Measurements from ENCODE around the gene SMOC2.

Gene SMOC2

GRCh38 chr6:168397012-168397411, 44.0 kb upstream of the SMOC2 start:
- peaks cover 35% of the 10 kb centered on the region for H3K9me3 Mint-ChIP-seq
- no peak overlapping the region for H3K4me3 Mint-ChIP-seq
- H3K36me3 Mint-ChIP-seq (ENCODE audit: low read depth), result no peaks in the 10 kb centered on the region
- peaks cover 32% of the 10 kb centered on the region for H3K27me3 Mint-ChIP-seq (ENCODE audit: low read depth, poor library complexity)
- H3K27ac Mint-ChIP-seq, result no peak overlapping the region
- no peak for TF ChIP-seq CTCF (IDR thresholded peaks at IDR 0.05)
- no peak for DNase-seq
- H3K4me1 Mint-ChIP-seq, result peaks cover 13% of the 10 kb centered on the region

GRCh38 chr6:168400037-168400436, 40.9 kb upstream of the SMOC2 start:
- Mint-ChIP-seq H3K27ac (no peak overlapping the region), H3K4me3 (no peak overlapping the region), H3K36me3 (ENCODE audit: low read depth) (no peaks in the 10 kb centered on the region), H3K27me3 (ENCODE audit: low read depth, poor library complexity) (peaks cover 29% of the 10 kb centered on the region), H3K9me3 (peaks cover 35% of the 10 kb centered on the region), H3K4me1 (peaks cover 8% of the 10 kb centered on the region)
- TF ChIP-seq CTCF (IDR thresholded peaks at IDR 0.05), result no peak
- no peak for DNase-seq

GRCh38 chr6:168403370-168404005, 37.5 kb upstream of the SMOC2 start:
- no peak overlapping the region for H3K4me3 Mint-ChIP-seq
- H3K27me3 Mint-ChIP-seq (ENCODE audit: low read depth, poor library complexity), result peaks cover 21% of the 10 kb centered on the region
- H3K9me3 Mint-ChIP-seq, result peaks cover 28% of the 10 kb centered on the region
- no peak for TF ChIP-seq CTCF (IDR thresholded peaks at IDR 0.05)
- H3K27ac Mint-ChIP-seq, result no peak overlapping the region
- DNase-seq, result no peak
- no peaks in the 10 kb centered on the region for H3K36me3 Mint-ChIP-seq (ENCODE audit: low read depth)
- peaks cover 6% of the 10 kb centered on the region for H3K4me1 Mint-ChIP-seq

- DNase-seq, result no peak
- Mint-ChIP-seq H3K36me3 (ENCODE audit: low read depth) (no peaks in the 10 kb centered on the region), H3K9me3 (peaks cover 19% of the 10 kb centered on the region), H3K4me1 (peaks cover 7% of the 10 kb centered on the region), H3K27ac (no peak overlapping the region), H3K27me3 (ENCODE audit: low read depth, poor library complexity) (peaks cover 20% of the 10 kb centered on the region), H3K4me3 (no peak overlapping the region)
- no peak for TF ChIP-seq CTCF (IDR thresholded peaks at IDR 0.05)
Observed at GRCh38 chr6:168404560-168404959, 36.4 kb upstream of the SMOC2 start.

- TF ChIP-seq CTCF (IDR thresholded peaks at IDR 0.05), result no peak
- H3K9me3 Mint-ChIP-seq, result no peaks in the 10 kb centered on the region
- H3K36me3 Mint-ChIP-seq (ENCODE audit: low read depth), result no peaks in the 10 kb centered on the region
- no peak overlapping the region for H3K4me3 Mint-ChIP-seq
- H3K27me3 Mint-ChIP-seq (ENCODE audit: low read depth, poor library complexity), result peaks cover 9% of the 10 kb centered on the region
- DNase-seq, result no peak
- H3K4me1 Mint-ChIP-seq, result peaks cover 14% of the 10 kb centered on the region
- no peak overlapping the region for H3K27ac Mint-ChIP-seq
Observed at GRCh38 chr6:168407842-168408241, 33.1 kb upstream of the SMOC2 start.

GRCh38 chr6:168408504-168409136, 32.4 kb upstream of the SMOC2 start:
- H3K9me3 Mint-ChIP-seq, result no peaks in the 10 kb centered on the region
- peaks cover 4% of the 10 kb centered on the region for H3K27me3 Mint-ChIP-seq (ENCODE audit: low read depth, poor library complexity)
- peaks cover 14% of the 10 kb centered on the region for H3K4me1 Mint-ChIP-seq
- H3K27ac Mint-ChIP-seq, result no peak overlapping the region
- no peak for TF ChIP-seq CTCF (IDR thresholded peaks at IDR 0.05)
- H3K4me3 Mint-ChIP-seq, result no peak overlapping the region
- no peak for DNase-seq
- no peaks in the 10 kb centered on the region for H3K36me3 Mint-ChIP-seq (ENCODE audit: low read depth)

Measured in nephron progenitor cell (in vitro differentiated cells).